NCI-H2107 treated with DMSO at 0.1 percent for 48 hours (cell line): ENCODE results near the gene MINK1.
"Not testable (repeated sequence)": the region's sequence is repeated elsewhere in the genome, so short reads cannot be mapped to it uniquely, and the experiment has no call there.

ENCODE experiments used
- DNase-seq: peaks from one replicate; lab custom pipeline; 2025; ENCODE audit not compliant: unreplicated experiment; lab: John Stamatoyannopoulos, UW

MINK1 gene

DNA sequence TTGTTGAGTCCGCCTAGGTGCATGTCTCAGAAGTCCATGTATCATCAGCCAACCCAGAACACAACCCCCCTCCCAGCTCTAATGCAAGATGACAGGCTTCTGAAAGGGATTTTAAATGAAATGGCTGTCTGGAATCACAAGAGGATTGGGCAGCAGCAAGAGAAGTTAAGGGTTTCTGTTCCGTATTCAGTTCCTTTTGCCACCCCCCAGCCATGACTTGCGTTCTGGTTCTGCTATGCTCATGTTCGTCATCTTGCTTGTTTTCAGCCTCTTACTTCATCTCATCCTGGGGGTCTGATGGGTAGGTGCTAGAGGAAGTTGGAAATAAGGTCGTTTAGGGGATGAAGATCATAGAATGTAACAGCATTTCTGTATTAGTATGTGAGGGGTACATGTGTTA is 12.0 kb downstream of the MINK1 start:
- no peak for DNase-seq

DNA sequence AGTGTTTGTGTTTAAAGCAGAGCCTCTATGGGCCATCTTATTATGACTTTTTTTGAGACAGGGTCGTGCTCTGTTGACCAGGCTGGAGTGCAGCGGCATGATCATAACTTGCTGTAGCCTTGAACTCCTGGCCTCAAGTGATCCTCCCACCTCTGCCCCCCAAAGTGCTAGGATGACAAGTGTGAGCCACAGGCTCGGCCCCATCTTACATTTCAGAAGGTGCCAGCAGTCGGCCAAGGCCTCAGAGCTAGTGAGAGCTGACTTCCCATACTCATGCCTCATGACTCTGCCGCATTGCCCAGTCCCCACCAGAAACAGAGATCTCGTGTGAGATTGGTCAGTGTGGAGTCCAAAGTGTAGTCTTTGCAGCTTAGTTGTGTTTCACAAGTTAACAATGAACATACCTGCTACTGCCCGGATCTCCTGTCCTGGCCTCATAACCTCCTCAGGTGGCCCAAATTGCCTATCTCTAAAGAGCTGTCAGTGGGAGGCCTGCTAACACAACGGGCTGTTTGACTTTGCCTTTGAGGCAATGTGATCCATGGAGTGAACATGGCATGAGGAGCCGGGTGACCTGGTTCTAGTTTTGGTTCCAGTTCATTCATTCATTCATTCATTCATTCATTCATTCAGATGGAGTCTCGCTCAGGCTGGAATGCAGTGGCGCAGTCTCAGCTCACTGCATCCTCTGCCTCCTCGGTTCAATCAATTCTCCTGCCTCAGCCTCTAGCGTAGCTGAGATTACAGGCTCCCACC is 13.7 kb downstream of the MINK1 start:
- DNase-seq, result no peak

DNA sequence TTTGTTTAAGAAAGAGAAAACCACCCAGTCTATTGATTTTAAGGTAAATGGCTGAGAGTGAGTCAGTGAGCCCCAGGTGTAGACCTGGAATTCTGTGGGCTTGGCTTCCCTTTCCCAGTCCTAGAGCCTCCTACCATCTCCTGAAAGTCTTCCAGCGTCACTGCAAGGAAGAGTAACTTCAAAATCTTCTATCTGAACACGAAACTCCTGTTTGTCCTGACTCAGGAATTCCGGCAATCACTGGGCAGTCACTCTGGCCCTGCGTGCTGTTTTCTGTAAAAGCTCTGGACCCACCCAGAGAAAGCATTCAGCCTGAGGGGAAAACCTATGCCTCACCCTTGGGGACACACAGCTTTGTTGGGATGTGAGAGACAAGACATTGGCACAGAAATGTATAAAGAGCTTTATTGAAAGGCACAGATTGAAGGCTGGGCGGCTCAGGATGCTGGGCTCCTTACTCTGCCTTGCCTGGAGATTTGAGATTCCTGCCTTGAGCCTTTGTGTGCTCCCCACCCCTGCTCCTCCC is 15.9 kb downstream of the MINK1 start:
- DNase-seq, result no peak

DNA sequence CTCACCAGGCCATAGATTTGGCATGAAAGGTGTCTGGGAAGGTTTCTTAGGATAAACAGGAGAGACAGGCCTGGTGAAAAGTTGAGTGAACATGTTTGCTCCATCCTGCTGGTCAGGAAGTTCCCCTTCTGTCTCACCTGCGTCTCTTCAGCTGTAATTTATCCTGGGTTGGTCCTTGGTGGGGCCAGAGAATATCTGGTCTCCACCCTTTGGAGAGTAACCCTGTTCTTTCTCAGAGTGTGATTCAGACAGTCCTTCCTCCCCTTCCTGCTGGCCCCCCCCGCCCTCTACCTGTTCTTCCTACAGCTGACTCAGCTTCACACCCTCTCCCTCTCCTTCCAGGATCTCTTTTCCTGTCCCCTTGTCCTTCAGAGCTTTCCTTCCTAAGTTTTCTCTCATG is 17.1 kb downstream of the MINK1 start:
- DNase-seq, result no peak

DNA sequence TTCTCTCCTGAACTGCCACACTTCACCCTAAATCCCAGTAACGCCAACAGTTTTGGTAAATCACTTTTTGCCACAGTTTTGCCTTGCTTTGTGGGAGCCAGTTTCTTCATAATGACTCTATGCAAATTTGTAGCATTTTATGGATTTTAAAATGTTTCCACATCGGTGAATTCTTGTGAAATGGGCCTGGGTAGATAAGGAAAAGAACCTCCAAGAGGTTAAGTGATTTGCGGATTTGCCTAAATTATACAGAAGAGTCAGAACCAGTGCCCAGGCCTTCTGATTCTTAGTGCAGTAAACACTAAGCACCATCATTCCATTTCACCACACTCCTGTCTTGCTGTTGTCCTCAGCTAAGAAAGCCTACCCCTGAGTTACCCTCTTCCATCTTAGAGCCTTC is 17.9 kb downstream of the MINK1 start:
- no peak for DNase-seq

DNA sequence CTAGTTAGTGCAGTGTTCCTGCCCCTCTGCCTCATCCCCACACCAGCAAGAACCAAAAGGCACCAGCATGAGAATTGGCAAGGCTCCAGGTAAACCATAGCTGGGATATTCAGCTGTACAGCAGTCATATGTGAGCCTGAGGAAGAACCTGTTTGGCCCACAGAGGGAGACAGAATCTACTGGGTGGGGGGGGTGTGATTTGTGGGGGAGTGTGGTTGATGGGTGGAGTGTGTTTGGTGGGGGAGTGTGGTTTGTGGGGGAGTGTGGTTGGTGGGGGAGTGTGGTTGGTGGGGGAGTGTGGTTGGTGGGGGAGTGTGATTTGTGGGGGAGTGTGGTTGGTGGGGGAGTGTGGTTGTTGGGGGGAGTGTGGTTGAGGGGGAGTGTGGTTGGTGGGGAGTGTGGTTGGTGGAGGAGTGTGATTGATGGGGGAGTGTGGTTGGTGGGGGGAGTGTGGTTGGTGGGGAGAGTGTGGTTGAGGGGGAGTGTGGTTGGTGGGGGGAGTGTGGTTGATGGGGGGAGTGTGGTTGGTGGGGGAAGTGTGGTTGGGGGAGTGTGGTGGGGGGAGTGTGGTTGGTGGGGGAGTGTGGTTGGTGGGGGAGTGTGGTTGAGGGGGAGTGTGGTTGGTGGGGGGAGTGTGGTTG is 19.5 kb downstream of the MINK1 start:
- no peak for DNase-seq

DNA sequence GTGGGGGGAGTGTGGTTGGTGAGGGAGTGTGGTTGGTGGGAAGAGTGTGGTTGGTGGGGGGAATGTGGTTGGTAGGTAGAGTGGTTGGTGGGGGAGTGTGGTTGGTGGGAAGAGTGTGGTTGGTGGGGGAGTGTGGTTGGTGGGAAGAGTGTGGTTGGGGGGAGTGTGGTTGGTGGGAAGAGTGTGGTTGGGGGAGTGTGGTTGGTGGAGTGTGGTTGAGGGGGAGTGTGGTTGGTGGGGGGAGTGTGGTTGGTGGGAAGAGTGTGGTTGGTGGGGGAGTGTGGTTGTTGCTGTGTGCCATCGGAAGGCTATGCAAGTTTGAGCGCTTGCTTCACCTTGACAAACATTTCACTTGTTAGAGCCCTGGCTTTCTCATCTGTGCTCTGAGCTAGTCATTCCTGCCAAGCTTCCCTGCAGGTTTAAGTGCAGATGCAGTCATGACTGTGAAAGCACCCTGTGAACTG is 20.1 kb downstream of the MINK1 start:
- DNase-seq, result no peak

DNA sequence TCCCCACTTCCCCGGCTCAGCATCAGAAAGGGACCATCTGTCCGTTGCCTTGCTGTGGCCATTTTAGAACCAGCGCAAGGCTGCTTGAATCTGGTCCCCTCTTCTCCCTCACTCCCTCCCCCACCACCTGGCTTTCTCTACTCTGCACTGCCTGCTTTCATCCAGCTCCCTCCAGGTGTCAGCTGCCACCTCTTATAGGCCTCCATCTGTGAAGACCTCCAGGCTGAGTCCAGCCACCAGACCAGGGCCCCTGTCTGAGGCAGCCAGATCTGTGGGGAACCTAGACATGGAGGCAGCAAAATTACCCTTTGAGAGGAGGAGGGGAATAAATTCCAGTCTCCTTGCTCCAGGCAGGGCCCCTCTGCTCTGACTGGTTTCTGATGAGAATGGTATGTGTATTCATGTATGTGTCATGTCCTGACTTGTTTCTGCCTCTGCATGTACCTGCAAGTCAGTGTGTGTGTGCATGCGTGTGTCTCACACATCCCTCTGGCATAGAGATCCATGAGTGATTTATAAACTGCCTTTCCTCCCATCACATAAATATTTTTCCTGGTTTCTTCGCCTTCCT is 21.1 kb downstream of the MINK1 start:
- DNase-seq, result no peak

DNA sequence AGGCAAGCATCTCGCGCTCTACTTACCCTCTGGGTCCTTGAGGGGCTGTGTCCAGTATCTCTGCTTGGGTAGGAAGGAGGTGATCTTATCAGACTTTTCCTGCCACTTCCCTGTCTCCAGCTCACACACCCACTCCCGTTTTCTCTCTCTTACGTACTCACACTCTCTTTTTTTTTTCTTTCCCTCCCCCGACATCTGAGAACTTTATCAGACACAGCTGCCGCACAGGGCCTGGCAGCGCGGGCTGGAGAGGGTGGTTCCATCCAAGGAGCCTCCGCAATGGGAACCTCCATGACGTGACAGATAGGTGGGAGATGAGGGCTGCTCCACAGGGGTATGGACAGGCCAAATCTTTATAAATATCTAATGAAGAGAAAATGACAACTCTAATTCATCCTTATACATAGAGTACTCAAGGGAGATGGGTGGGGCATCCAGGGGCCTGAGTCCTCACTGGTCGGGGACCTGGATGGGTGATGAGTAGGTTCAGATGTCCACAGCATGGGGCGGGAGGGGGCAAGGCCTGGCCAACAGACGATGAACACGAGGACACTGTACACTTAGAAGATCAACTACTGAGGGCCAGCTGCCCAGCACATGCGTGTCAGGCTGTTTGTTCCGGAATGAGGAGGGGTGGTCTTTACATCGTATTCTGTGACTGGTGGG is 23.3 kb downstream of the MINK1 start:
- no peak for DNase-seq

DNA sequence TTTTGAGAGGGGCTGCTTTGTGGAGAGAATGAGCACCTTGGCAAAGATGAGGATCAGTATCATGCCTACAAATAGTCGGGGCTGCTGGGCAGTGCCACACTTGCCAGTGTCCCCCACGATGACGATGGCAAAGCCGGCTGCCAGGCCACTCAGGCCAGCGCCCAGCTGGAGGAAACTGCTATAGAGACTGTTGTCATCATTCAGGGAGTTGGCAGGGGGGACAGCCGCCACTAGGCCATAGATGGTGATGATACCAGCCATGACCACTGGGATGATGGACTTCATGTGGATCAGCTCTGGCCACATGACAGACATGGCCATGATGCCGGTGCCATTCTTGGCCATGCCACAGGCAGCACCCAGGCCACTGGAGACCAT is 23.8 kb downstream of the MINK1 start:
- DNase-seq, result no peak

DNA sequence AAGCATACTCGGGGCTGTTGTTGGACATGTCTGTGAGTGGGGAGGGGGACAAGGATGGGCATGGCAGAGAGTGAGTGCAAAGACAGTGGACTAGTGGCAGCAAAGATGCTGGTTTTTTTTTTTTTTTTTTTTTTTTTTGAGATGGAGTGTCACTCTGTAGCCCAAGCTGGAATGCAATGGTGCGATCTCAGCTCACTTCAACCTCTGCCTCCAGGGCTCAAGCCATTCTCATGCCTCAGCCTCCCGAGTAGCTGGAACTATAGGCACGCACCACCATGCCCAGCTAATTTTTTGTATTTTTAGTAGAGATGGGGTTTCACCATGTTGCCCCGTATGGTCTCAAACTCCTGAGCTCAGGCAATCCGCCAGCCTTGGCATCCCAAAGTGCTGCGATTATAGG is 24.2 kb downstream of the MINK1 start:
- not testable (repeated sequence) for DNase-seq

DNA sequence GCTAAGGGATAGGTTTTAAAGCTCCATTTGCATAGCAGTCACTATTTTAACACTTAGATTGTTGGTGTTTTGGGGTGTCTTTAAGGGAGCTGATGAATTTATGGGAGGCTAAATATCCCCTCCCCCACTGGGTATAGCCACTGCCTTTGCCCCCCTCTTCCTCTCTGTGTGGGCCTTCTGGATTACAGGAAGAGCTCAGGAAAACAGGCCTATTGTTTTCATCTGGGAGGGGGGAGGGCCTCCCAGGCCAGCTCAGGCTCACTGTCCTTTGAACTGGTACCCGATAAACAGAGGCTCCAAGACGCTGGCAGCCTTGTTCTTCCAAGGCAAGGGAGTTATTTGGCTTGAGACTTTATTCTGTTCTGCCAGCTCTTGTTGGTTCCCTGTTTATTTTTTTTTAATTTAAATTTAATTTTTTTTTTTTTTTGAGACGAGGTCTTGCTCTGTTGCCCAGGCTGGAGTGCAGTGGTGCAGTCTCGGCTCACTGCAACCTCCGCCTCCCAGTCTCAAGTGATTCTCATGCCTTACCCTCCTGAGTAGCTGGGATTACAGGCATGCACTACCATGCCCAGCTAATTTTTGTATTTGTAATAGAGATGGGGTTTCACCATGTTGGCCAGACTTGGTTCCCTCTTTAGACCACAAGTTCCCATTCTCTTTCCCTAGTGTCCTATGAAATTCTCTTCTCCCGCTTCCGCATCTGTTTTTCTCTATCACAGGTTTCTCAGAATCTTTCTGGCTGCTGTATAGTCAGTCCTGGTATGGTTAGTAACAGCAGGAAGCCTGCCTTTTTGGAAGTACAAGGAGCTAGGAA is 25.1 kb downstream of the MINK1 start:
- DNase-seq, result no peak

DNA sequence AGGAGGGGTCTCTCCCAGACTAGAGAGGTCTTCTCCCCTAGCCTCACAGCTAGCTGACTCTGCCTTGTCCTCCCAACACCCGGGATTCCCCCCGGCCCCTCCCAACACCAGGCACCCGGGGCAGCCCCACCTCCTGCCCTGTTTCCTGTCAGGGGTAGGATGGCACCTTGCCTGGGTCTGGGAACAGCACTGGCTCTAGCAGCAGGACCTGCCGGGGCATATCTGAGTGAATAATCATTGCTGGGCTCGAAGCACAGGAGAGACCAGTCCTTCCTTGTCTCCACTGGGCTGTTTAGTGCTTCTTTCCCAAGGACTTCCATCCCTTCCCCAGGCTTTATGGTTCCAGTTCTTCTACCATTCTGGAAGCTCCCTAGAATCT is 25.7 kb downstream of the MINK1 start:
- DNase-seq, result no peak

DNA sequence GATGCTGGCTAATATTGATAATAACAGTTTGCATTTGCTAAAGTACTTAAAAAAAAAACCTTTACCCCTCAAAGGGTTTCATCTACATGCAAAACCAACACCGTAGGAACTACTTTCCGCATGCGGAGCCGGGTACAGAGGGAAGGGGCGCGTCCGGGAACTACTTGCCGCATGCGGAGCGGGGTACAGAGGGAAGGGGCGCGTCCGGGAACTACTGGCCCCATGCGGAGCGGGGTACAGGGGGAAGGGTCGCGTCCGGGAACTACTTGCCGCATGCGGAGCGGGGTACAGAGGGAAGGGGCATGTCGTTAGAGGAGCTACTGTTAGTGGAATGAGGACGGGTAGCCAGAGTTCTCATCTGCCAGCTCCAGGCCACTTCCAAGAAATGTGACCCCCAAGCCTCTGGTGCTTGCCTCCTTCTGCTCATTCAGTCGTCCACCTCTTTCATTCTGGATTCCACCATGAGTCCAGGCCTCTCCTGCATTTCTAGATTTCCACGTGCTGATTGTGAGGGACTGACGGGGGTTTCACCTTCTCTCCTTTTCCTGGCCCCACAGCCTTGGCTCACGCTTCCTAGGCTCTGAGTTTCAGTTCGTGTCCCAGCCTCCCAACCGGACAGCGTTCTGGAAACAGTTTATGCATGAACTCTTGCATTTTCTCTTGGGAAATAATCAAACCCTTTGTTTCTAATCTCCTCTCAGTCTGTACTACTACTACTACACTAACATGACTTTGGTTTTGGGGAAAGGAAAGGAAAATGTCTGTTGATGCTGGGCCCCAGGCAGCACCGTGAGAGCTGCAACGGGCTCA is 26.9 kb downstream of the MINK1 start:
- no peak for DNase-seq

DNA sequence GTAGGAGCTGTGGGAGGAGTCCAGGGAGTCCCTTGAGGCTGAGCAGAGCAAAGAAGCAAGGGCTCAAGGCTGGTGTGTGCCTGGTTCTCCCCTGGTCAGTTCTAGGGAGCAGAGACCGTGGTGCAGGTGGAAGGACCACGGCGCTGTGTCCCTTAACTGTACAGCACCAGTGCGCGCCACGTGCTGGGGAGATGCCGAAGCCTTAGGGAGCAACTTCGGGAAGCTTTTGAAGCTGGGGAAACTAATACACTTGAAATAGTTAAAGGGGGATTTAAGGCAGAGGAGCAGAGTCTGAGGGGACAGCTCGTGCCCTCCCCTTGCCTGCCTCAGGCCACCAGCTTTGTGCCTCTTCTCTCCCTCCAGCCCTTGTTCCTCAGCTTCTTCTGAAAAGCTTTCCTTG is 27.5 kb downstream of the MINK1 start:
- DNase-seq, result no peak

DNA sequence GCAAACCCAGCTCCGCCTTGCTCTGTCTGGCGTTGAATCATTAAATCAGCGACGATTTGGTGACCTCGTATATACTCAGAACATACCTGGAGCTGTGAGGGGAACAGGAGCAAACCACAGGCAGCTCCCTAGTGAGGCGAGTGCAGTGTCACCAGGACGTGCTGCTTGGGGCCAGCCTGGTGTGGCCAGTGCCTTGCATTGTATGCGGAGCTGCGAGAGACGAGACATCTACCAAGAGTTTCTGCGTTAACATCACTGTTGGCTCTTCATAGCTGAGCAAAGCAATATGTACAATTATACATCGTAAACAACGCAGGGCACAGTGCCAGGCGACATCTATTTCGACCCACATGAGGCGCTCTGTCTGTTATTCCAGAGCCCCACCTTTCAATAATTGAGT is 27.9 kb downstream of the MINK1 start:
- DNase-seq, result no peak

DNA sequence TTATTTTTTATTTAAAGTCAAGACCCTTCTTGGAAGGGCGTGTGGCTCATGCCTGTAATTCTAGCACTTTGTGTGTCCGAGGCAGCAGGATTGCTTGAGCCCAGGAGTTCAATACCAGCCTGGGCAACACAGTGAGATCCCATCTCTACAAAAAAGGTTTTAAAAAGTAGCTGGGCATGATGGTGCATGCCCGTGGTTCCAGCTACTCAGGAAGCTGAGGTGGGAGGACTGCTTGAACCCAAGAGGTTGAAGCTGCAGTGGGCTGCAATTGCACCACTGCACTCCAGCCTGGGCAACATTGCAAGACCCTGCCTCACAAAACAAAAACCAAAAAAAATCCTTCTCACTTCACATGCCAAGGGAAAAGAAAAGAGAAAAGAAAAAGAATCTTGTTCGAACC is 29.6 kb downstream of the MINK1 start:
- no peak for DNase-seq

DNA sequence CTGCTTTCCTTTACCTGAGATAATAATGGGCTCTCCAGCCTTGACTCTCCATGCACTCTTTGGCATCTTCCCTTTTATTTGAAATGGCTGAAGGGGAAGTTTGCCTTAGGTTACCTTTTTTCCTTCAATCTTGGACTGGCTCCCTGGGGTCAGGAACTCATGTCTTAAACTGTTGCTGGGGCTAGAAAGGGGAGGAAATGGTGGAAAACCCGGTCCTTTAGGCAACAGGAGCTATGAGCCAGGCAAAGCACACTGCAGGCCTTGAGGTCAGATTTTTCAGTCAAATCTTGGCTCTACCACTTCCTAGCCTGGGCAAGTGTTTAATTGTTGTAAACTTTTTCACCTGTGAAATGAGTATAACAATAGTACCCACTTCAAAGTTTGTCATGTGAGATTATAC is 30.2 kb downstream of the MINK1 start:
- DNase-seq, result no peak

DNA sequence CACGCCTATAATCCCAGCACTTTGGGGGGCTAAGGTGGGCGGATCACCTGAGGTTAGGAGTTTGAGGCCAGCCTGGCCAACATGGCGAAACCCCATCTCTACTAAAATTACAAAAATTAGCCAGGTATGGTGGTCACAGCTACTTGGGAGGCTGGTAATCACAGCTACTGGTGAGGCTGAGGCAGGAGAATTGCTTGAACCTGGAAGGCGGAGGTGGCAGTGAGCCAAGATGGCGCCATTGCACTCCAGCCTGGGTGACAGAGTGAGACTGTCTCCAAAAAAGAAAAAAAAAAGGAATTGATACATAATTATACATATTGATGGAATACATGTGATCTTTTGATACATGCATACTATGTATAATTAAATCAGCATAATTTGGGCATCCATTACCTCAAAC is 34.4 kb downstream of the MINK1 start:
- not testable (repeated sequence) for DNase-seq
